GM21526 (cell line): ENCODE results near the gene RPL10.
"Not testable (repeated sequence)": the region's sequence is repeated elsewhere in the genome, so short reads cannot be mapped to it uniquely, and the experiment has no call there.

Source experiments
- ATAC-seq: cut with Tn5 transposase; IDR thresholded peaks from one replicate; pipeline ENCODE4 v1.9.1; 2021; ENCODE audit warnings: moderate library complexity; ENCODE audit not compliant: unreplicated experiment, low FRiP score

The RPL10 gene

DNA sequence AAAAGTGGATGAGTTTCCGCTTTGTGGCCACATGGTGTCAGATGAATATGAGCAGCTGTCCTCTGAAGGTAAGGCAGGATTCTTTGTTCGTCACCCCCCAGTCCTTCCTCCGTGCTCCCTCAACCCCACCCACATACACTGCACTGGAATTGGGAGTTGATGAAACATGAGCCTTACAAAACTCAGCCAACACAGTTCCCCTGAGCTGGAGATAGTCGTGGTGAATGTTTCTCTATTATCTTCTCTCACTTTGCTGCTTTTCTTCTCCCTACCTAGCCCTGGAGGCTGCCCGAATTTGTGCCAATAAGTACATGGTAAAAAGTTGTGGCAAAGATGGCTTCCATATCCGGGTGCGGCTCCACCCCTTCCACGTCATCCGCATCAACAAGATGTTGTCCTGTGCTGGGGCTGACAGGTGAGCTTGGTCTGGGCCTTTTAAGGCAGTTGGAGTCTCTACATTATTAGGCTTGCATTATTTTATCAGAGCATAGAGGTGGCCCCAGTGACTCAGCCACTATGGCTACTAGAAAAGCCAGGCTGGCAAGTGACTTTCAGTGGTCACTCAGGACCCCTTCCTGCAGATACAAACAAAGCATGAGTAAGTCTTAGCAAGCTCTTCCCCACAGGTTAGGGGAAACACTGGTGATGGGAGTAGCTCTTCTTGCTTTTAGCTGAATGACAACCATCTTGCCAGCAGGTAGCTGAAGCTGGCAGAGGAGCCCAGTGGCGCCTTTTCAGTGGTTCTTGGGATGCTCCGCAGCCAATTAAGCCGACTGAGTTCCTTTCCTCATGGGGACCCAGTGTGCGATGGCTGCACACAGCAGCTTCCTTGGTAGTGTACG, 1.6 kb downstream of the RPL10 start:
- no peak for ATAC-seq

DNA sequence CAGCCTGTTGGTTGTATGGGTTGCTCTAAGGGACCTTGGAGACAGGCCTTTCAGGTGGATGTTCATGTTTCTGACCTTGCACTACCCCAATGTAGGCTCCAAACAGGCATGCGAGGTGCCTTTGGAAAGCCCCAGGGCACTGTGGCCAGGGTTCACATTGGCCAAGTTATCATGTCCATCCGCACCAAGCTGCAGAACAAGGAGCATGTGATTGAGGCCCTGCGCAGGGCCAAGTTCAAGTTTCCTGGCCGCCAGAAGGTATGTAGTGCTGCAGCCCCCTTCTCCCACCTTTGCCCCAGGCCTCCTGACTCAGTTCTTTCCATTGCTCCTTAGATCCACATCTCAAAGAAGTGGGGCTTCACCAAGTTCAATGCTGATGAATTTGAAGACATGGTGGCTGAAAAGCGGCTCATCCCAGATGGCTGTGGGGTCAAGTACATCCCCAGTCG, 2.2 kb downstream of the RPL10 start:
- not testable (repeated sequence) for ATAC-seq

DNA sequence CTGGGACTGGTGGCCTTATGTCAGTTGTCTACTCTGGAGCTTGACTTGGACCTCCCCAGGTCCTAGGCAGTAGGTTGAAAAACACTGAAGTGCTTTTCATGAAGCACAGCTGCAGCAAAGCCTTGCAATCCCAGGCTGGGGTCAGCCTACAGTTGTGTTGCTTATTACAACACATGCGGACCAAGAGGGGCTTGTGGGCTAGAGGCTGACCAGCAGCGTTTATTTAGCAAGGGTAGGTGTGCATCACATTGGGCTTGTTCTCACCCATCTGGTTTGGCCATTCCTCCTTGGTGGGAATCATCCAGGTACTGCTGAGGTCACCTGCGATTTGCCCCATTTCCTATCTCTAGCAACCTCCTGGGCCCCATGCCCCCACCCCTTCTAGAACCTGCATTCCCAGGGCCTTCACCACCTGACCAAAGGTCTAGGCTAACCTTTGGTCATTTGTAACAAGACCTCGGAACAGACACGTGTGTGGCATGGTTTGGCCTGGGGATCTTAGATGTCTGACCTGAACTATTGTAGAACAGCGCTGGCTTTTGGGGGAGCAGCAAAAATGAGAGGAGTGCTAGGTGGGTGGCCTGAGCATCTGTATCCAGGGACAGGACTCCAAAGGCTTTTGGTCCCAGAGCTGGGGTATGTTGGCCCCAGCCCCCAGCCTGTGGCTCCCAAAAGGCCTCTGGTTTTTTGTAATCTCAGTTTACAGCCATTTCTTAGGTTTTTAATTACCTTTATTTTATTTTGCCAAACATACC, 3.0 kb downstream of the RPL10 start:
- ATAC-seq: no peak

DNA sequence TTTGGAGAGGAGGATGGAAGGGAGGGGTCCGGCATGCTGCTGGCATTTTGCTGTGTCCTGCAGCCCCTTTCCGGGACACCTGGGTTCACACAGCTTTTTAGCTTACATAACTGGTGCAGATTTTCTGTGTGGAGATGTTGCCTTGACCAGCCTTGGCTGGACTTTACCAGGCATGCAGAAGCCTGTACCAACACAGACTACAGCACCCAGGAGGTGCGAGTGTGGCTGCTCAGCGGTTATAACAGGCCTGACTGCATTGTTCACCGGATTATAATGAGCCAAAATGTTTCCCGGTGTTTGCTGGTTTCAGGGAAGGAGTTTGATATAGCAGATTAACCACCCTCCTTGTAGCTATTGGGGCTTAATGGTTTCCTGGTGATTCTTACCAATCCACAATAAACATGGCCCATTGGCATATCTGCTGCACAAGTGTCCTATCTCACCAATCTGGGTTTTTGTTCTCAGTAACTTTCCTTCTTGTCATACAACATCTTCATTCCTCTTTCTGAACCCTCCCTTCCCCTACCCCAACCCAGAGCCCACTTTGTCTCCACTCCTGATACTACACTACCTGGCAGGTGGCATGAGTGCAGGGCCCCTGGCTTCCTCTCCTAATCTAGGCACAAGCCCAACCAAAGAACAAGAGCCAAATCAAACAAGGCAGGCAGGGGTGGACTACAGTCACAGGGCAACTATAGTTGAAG, 3.9 kb downstream of the RPL10 start:
- ATAC-seq: no peak

DNA sequence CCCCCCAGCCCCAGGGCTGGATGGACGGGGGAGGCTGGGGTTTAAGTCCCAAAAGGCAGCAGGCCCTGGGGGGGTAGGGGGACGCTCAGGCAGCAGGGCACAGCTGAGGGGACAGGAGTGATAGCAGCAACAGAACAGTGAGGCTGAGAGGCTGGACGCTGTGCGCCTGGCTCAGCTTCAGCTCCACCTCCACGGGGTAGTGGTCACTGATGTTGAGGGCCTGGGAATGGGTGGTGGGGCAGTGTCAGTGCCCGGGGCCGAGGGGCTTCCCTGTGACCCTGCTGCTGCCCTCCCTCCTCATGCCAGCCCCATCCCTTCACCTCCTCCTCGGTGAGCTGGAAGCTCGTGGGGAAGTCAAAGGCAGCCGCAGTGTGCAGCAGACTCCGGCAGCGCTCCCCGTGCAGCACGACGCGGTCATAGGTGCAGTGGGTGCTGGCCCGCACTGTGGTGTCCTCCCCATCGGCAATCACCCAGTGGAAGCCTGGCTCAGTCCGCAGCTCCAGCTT, 4.5 kb downstream of the RPL10 start:
- no peak for ATAC-seq

DNA sequence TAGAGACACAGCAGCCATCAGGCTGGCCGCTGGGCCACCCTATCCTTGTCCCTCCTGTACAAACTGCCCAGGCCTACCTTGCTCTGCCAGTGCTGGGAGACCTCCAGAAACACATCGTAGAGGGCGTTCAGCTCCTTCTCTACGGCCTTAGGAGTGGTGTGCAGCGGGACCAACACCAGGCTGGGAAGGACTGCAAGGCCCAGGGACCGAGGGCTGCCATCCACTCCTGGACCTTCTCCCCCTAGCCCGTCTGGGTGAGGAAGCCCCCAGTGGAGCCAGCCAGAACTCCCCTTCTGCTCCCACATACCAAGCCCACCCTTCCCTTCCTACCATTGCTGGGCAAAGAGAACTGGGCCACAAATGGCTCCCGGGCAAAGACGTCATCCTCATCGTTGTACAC, 5.0 kb downstream of the RPL10 start:
- no peak for ATAC-seq

DNA sequence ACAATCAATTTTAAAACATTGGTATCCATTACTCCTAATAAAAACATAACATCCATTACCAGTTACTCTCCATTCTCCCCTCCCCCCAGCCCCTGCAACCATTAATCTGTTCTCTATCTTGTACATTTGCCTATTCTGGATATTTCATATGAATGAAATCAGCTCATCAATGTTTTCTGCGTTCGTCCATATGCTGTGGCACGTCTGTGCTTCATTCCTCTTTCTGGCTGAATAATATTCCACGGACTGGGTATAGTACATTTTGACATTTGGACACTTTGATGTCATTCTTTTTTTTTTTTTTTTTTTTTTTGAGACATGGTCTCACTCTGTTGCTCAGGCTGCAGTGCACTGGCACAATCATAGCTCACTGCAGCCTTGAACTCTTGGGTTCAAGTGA, 5.7 kb downstream of the RPL10 start:
- ATAC-seq: no peak

DNA sequence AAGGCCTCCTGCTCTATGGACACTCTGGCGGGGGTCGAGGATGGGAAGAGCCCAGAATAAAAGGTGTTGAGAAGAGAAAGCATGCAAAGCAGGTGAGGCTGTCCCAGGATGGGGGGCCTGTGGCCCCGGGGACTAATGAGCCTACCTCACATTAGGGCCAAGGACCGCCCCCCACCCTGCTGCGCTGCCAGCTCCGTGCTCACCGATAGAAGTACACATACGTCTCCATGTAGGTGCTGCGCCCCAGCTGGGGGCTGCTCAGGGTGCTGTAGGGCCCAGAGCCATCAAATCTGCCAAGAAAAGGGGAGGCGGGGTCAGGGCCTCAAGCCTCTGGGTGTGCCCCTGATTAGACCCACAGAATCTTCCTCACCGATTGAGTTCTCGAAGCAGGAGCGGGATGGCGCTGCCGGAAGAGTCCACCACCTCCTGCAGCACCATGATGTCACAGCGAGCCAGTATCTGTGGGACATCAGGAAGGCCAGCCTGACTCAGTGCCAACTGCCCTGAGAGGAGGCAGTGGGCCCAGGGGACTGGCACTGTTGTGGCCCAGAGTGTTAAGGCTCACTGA, 6.5 kb downstream of the RPL10 start:
- no peak for ATAC-seq

DNA sequence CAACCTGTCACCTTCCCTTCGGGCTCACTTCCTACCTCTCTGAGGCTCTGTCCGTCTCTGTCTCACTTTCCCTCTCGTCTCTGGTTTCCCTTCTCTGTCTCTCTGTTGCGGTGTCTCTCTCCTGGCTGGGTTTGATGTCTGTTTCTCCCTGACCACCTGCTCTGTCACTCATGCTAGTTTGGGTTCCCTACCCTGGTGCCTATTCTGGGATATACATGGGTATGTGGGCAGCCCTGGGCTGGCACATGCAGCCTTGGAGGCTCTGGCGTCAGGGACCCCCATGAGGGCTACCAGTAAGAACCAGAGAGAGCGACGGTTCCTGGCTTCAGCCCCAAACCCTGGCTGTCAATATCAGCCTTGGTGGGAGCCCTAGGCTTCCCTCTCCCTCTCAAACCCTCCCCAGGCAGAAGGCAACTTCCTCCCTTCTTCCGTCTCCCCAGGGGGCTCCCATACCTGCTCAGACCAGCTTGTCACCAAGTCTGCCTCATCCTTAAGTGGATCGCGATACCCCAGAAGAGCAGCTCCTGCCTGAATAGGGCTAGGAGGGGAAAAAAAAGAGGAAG, 10.6 kb downstream of the RPL10 start:
- no peak for ATAC-seq

DNA sequence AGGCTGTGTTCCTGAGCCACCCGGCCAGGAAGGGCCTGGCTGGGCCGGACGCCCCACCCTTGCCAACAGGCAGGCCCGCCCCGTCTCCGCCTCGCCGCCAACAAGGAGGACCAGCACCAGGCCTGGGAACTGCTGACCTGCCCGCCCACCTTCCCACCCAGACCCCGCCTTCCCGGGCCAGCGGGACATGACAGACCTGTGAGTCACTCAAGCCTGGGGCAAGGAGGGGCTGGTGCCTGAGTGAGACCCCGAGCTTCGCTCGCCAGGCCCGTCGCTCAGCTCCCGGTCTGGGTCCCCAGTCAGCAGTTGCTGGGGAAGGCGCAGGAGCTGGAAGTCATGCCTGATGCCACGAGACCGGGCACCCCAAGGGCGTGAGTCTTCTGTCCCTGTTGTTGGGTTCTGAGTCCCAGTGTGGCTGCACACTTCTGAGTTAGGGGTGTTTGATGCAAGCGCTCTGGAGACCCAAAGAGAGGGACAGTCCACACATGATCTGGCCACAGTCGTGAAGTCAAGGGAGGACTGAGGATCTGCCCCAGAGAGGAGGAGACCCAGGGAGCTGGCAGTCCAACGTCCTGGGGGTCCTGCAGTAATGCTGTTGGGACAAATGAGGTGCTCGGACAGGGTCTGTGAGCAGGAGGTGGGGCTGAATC, 11.2 kb downstream of the RPL10 start, which contains the start of gene DNASE1L1:
DNASE1L1 (minus strand) TSS at position 33 of the 650 bp plus-strand sequence. CDS start 3,686 bp downstream, outside the sequence.
- no peak for ATAC-seq

DNA sequence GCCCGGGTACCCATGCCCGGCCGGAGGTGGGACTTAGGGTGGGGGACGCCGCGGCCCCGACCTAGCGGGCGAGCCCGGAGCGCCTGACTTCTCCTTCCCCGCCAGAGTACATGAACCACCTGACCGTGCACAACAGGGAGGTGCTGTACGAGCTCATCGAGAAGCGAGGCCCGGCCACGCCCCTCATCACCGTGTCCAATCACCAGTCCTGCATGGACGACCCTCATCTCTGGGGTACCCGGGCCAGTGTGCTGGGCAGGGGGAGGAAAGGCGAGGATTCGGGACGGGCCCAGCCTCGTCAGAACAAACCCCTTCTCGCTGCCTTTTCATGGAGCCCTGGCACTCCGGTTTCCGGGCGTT, 13.8 kb downstream of the RPL10 start:
- ATAC-seq: no peak

DNA sequence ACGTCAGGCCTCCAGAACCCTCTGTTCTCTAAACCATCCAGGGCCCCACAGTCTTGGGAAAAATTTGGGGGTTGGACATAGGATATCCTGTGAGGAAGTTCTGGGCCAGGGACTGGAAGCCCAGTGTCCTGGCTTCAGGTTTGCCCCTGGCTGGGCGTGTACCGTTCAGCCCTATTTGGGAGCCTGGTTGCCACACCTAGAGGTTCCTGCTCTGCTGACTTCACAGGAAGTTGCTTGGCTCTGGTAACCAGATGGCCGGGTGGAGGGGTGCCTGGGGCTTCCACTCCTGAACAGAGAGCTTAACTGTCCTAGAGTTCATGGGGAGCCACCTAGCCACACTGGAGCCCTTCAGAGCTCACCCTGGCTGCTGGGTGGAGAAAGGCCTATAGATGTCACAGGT, 14.3 kb downstream of the RPL10 start:
- no peak for ATAC-seq

DNA sequence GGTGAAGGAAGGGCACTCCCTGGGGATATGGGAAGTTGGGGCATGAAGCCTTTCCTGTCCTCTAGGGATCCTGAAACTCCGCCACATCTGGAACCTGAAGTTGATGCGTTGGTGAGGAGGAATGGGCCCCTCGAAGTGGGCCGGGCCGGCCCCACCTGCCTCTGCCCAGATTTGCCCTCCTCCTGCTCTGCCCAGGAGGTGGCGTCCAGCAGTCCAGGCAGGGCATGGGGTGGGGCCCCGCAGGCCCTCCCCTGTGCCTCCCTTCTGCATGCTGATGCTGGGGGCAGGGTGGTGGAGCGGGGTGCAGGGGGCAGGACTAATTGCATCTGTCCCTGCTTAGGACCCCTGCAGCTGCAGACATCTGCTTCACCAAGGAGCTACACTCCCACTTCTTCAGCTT, 15.0 kb downstream of the RPL10 start:
- ATAC-seq: no peak

DNA sequence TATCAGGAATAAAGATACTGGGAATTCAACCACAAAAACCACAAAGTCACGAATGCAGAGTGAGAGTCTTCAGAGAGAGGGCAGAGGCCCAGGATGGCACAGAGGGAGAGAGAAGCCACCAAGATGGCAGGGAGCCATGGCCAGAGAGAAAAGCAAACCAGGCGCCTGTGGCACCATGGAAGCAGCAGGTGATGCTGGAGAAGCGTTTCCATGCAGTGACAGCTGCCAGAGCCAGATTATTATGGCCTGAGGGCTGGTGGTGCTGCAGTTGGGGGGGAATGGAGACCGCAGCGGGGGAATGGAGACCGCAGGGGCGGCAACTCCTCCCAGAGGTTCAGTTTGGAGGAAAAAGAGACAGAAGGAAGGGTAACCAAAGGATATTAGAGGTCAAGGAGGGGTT, 19.0 kb downstream of the RPL10 start:
- no peak for ATAC-seq

DNA sequence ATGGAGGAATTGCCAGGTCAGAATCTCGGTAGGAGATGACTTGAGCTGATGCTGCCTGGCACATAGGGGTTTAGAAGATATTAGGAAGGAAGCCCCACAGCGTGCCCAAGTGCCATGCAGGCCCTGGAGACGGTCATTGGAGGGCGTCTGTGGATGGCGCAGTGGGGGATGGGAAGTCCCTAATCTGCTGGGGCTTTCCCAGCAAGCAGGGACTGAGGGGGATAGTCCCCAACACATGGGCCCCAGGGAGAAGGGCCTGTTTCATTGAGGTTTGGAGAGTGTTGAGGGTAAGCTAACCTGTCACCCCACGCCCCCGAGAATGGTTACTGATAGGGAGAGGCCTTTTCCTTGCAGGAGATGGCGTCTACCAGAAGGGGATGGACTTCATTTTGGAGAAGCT, 21.0 kb downstream of the RPL10 start:
- ATAC-seq: no peak

DNA sequence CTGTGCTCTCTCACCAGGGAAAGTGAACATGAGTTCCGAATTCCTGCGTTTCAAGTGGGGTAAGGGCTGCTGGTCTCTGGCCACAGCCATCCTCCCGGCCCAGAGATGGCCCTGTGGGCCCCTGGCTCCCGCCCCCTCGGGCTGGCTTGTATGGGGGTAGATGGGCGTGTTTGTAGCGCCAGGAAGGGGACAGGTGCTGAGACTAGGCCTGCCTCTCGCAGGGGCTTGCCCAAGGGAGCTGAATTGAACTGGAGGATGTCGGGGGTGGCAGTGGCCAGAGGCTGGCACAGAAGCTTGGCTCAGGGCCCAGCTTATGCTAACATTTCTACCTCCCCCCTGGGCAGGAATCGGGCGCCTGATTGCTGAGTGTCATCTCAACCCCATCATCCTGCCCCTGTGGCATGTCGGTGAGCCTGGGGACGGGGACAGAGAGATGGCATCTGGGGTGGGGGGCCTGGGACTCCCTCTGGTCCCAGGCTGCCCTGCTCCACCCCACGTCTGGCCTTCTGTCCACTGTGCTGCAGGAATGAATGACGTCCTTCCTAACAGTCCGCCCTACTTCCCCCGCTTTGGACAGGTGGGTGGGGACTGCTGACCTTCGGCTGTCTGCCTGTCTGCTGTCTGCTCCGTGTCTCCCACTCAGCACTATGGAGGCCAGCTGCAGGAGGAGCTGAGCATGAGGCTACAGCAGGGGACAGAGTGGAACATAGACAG, 21.7 kb downstream of the RPL10 start:
- no peak for ATAC-seq

DNA sequence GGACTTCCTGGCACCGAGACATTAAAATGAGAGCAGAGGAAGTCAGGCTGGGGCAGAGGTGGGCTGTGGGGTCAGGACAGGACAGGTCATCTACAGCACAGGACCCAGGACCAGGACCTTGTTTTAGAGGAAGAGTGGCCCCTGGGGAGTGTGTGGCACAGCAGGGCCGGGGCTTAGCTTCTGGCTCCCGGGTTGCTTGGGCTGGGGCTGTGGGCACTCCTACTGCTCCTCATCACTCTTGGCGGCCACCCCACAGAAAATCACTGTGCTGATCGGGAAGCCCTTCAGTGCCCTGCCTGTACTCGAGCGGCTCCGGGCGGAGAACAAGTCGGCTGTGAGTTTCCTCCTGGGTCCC, 22.2 kb downstream of the RPL10 start:
- ATAC-seq: no peak

DNA sequence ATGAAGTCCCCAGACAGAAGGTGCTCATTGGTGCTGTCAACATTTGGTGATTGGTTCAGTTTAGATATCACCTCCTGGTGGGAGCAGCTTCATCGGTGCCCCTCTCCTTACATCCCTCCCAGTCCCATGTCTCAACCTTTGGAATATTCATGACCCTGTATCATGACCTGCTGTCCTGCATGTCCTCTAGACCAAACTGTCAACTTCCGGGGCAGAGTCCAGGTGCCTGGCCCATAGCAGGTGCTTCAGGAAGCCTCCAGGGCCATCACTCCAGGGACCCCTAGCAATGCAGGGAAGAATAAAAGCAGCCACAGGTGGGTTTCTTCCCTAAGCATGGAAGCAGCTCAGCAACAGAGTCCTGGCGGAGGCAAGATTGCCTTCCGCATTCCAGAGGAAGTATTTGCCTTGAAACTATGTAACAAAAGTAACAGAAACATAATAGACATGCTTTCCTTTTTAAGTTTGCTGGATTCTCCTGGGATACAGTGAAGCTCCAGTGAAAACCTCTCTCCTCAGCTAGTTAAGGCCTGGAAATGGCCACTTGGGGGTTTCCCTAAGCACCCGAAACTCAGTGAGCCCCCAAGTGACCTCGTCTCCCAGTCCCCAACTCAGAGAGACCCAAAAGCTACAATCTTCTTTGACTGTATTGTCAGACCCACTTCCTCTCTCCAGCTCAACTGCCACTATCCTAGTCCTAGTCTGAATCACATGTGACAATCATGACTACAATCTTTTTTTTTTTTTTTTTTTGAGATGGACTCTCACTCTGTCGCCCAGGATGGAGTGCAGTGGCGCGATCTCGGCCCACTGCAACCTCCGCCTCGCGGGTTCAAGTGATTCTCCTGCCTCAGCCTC, 29.0 kb downstream of the RPL10 start:
- ATAC-seq: no peak
